IMR-90 (cell line): Measurements from ENCODE around the gene CCL27. TPM values are rescaled to one million over a fixed set of nuclear protein-coding genes. Genes with fewer than 3 reads are reported as not detected.

ENCODE experiments used
- ATAC-seq: fragments of 200-7000 bp; cut with Tn5 transposase; 2 replicates; pipeline ENCODE4 v1.9.1; 2020; ENCODE audit warnings: low read depth, mild to moderate bottlenecking, moderate library complexity
- BruUV-seq: library from RNA; stranded (reverse); fragments of 400-500 nt; replicated peaks from 2 replicates; lab custom pipeline; 2021; lab: Mats Ljungman, UMichigan
- CTCF ChIA-PET: fragments of 300-600 bp; formaldehyde crosslinking; extraction: SDS; loops from one replicate; lab custom pipeline; 2021; ENCODE audit warnings: antibody characterized with exemption; lab: Yijun Ruan, JAX
- POLR2A ChIA-PET: fragments of 300-600 bp; sonication (Branson Sonifier 250); formaldehyde crosslinking; loops from one replicate; lab custom pipeline; 2022; ENCODE audit warnings: antibody characterized with exemption; ENCODE audit not compliant: unreplicated experiment; lab: Charles Lee
- DNase-seq: peaks from one replicate; pipeline ENCODE4 v3.0.0; 2013
- H2AFZ ChIP-seq: replicated peaks from 2 replicates; pipeline ENCODE3; 2013; ENCODE audit warnings: low read length, mild to moderate bottlenecking; ENCODE audit not compliant: poor library complexity
- H2AK5ac ChIP-seq: 2 replicates; pipeline ENCODE4 v1.6.1; 2013; ENCODE audit warnings: low read depth, low read length, inconsistent platforms
- H2AK9ac ChIP-seq: replicated peaks from 2 replicates; pipeline ENCODE3; 2013; ENCODE audit warnings: mild to moderate bottlenecking, low read depth, low read length, moderate library complexity; ENCODE audit not compliant: poor library complexity
- H2BK120ac ChIP-seq: 2 replicates; pipeline ENCODE4 v1.6.1; 2013; ENCODE audit warnings: low read depth, low read length, inconsistent platforms
- H2BK15ac ChIP-seq: 3 replicates; pipeline ENCODE4 v1.6.1; 2013; ENCODE audit warnings: low read depth, low read length, inconsistent platforms
- H2BK20ac ChIP-seq: 2 replicates; pipeline ENCODE4 v1.6.1; 2013; ENCODE audit warnings: low read depth, mild to moderate bottlenecking, inconsistent platforms, low read length, moderate library complexity
- H2BK5ac ChIP-seq: 2 replicates; pipeline ENCODE4 v1.6.1; 2013; ENCODE audit warnings: mild to moderate bottlenecking, low read depth, low read length, inconsistent platforms; ENCODE audit not compliant: poor library complexity, severe bottlenecking
- H3K14ac ChIP-seq: replicated peaks from 2 replicates; pipeline ENCODE4 v1.6.1; 2013; ENCODE audit warnings: low read depth, low read length, inconsistent platforms
- H3K18ac ChIP-seq: 2 replicates; pipeline ENCODE4 v1.6.1; 2013; ENCODE audit warnings: low read depth, low read length, control low read depth
- H3K23ac ChIP-seq: 2 replicates; pipeline ENCODE4 v1.6.1; 2013; ENCODE audit warnings: low read depth, low read length, inconsistent platforms
- H3K27ac ChIP-seq: 2 replicates; pipeline ENCODE4 v1.5.1; 2013; ENCODE audit warnings: mild to moderate bottlenecking, control low read depth, low read length; ENCODE audit not compliant: insufficient read depth
- H3K27me3 ChIP-seq: 2 replicates; pipeline ENCODE4 v1.6.1; 2013; ENCODE audit warnings: low read length; ENCODE audit not compliant: control insufficient read depth, insufficient read depth
- H3K36me3 ChIP-seq: 2 replicates; pipeline ENCODE4 v1.6.1; 2013; ENCODE audit warnings: low read length, mixed read lengths; ENCODE audit not compliant: control insufficient read depth, insufficient read depth
- H3K4ac ChIP-seq: 2 replicates; pipeline ENCODE4 v1.6.1; 2013; ENCODE audit warnings: low read depth, low read length, inconsistent platforms
- H3K4me1 ChIP-seq: 2 replicates; pipeline ENCODE4 v1.6.1; 2013; ENCODE audit warnings: low read length, mixed read lengths; ENCODE audit not compliant: control insufficient read depth, insufficient read depth
- H3K4me2 ChIP-seq: 2 replicates; pipeline ENCODE4 v1.6.1; 2013; ENCODE audit warnings: low read depth, mild to moderate bottlenecking, control low read depth, low read length, moderate library complexity
- H3K4me3 ChIP-seq: 2 replicates; pipeline ENCODE4 v1.5.1; 2013; ENCODE audit warnings: low read depth, mild to moderate bottlenecking, control low read depth, low read length, moderate library complexity; ENCODE audit not compliant: insufficient read depth
- H3K56ac ChIP-seq: 2 replicates; pipeline ENCODE4 v1.6.1; 2013; ENCODE audit warnings: low read length, inconsistent platforms; ENCODE audit not compliant: insufficient read depth; ENCODE audit errors: extremely low read depth
- H3K79me1 ChIP-seq, 2 experiments: 2 replicates each; pipeline ENCODE4 v1.6.1; 2013; ENCODE audit warnings: low read length in 2 of 2, inconsistent platforms in 1 of 2, low read depth in 1 of 2
- H3K9ac ChIP-seq: 2 replicates; pipeline ENCODE4 v1.6.1; 2013; ENCODE audit warnings: low read depth, low read length, control low read depth
- H3K9me1 ChIP-seq: 2 replicates; pipeline ENCODE4 v1.6.1; 2013; ENCODE audit warnings: low read length, inconsistent platforms; ENCODE audit not compliant: insufficient read depth
- H3K9me3 ChIP-seq: 2 replicates; pipeline ENCODE4 v1.6.1; 2013; ENCODE audit warnings: low read length; ENCODE audit not compliant: control insufficient read depth, insufficient read depth
- H4K20me1 ChIP-seq: 2 replicates; pipeline ENCODE4 v1.6.1; 2013; ENCODE audit warnings: low read length, inconsistent platforms; ENCODE audit not compliant: insufficient read depth
- H4K5ac ChIP-seq: 2 replicates; pipeline ENCODE4 v1.6.1; 2013; ENCODE audit warnings: mild to moderate bottlenecking, low read depth, low read length, control low read depth
- H4K8ac ChIP-seq, 2 experiments: 2 replicates each; pipeline ENCODE4 v1.6.1; 2013; ENCODE audit warnings: low read depth in 2 of 2, low read length in 2 of 2, control low read depth in 1 of 2, inconsistent platforms in 1 of 2
- H4K91ac ChIP-seq: 2 replicates; pipeline ENCODE4 v1.6.1; 2013; ENCODE audit warnings: low read depth, low read length, inconsistent platforms; ENCODE audit not compliant: insufficient read depth
- CEBPB ChIP-seq: IDR thresholded peaks from 2 replicates; pipeline ENCODE4 v1.6.1; 2012; ENCODE audit warnings: low read depth, low read length, improper control_type of control experiment
- CHD1 ChIP-seq: IDR thresholded peaks from 2 replicates; pipeline ENCODE4 v1.6.1; 2012; ENCODE audit warnings: low read depth, low read length, improper control_type of control experiment
- FOS ChIP-seq: fragments of 150-350 bp; IDR thresholded peaks from 2 replicates; pipeline ENCODE4 v1.6.1; 2016; ENCODE audit warnings: low read depth, low read length
- MAZ ChIP-seq: IDR thresholded peaks from 2 replicates; pipeline ENCODE4 v1.6.1; 2012; ENCODE audit warnings: low read depth, mild to moderate bottlenecking, low read length, improper control_type of control experiment, moderate library complexity, borderline replicate concordance
- MXI1 ChIP-seq: IDR thresholded peaks from 2 replicates; pipeline ENCODE4 v1.6.1; 2012; ENCODE audit warnings: low read depth, mild to moderate bottlenecking, low read length, moderate library complexity, borderline replicate concordance
- NFE2L2 ChIP-seq: fragments of 150-350 bp; IDR thresholded peaks from 2 replicates; pipeline ENCODE4 v1.6.1; 2016; ENCODE audit warnings: low read depth, mild to moderate bottlenecking, low read length
- POLR2A ChIP-seq: IDR thresholded peaks from 2 replicates; pipeline ENCODE4 v1.6.1; 2012; ENCODE audit warnings: mild to moderate bottlenecking, low read depth, low read length
- RCOR1 ChIP-seq: IDR thresholded peaks from 2 replicates; pipeline ENCODE4 v1.6.1; 2012; ENCODE audit warnings: mild to moderate bottlenecking, low read length, improper control_type of control experiment; ENCODE audit not compliant: insufficient replicate concordance
- WGBS, 2 experiments: methylation state at CpG; one replicate each; pipeline versions ENCODE4 v1.1.5 to v1.1.7; 2013; ENCODE audit warnings: missing lambda C conversion rate in 2 of 2; ENCODE audit not compliant: insufficient read length in 1 of 2; ENCODE audit errors: extremely low coverage in 2 of 2; 5-methylcytosine and 5-hydroxymethylcytosine counted together
- dilution Hi-C: fragments of 300-500 bp; cut with HindIII; formaldehyde crosslinking; loops from one replicate; pipeline ENCODE4 v1.14.3; 2018; ENCODE audit warnings: low sequenced_read_pairs; ENCODE audit not compliant: unreplicated experiment
- in situ Hi-C: fragments of 300-500 bp; cut with MboI; formaldehyde crosslinking; loops from 3 replicates; pipeline ENCODE4 v1.14.3; 2019; ENCODE audit warnings: low sequenced_read_pairs, inconsistent platforms, mixed read lengths
- intact Hi-C: fragments of 100-400 bp; cut with micrococcal nuclease; formaldehyde crosslinking; loops from 2 replicates; pipeline ENCODE4 v1.10.0; 2022
- polyA plus RNA-seq, 3 experiments: library from polyadenylated mRNA; depleted of rRNA; stranded (reverse); fragments of >200 nt; gene quantifications; 2 replicates each; pipeline ENCODE4 v1.2.3, GENCODE V29; 2012; ENCODE audit warnings: low replicate concordance in 1 of 3
- total RNA-seq: library from RNA; depleted of rRNA; stranded (reverse); fragments of >200 nt; gene quantifications from 2 replicates; pipeline ENCODE4 v1.2.3, GENCODE V29; 2012
- TF ChIP-seq, protein P1 (sequence below): conservative IDR thresholded peaks from 2 replicates; pipeline ENCODE4 v1.5.1; 2012; ENCODE audit warnings: mild to moderate bottlenecking, low read depth, low read length, improper control_type of control experiment
- TF ChIP-seq, protein P2 (sequence below): fragments of 150-350 bp; IDR thresholded peaks from 2 replicates; pipeline ENCODE4 v1.6.1; 2016; ENCODE audit warnings: low read depth, mild to moderate bottlenecking, low read length, moderate library complexity, borderline replicate concordance
- TF ChIP-seq, protein P3 (sequence below): fragments of 150-350 bp; IDR thresholded peaks from 2 replicates; pipeline ENCODE4 v1.6.1; 2017; ENCODE audit warnings: mild to moderate bottlenecking, antibody characterized with exemption, low read length, low read depth

Gene CCL27
- total and polyA plus RNA-seq, 2 of the 4 experiments (the other 2 are of a cell fraction): 0.18 to 0.26 TPM

DNA sequence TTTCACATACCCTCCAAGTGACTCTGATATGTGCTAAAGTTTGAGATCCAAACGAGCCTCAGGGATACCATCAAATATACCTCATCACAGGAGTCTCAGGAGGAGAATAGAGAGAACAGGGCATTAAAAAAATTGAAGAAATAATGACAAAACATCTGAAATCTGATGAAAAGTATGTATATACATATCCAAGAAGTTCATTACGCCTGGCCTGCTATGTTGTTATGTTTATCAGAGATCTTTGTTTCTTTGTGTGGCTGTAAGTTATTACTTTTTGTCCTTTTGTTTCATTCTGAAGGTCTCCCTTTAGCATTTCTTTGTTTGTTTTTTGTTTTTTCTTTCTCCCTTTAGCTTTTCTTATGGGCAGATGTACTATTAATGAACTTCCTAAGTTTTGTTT, 31.1 kb upstream of the CCL27 start:
- no peak overlapping the region for H3K4ac ChIP-seq
- DNase-seq (no peak), ATAC-seq (no peak)
- 0 out of 2 replicates have a peak, but pooled peaks cover 4% of the 10 kb centered on the region for H3K9me1 ChIP-seq
- H4K8ac ChIP-seq: no peak overlapping the region
- no peak overlapping the region for H3K18ac ChIP-seq
- no peaks in the 10 kb centered on the region; the same call in 1 of the 2 replicates for H3K27me3 ChIP-seq
- H3K27ac ChIP-seq: no peak overlapping the region
- no peaks in the 10 kb centered on the region for H3K9me3 ChIP-seq
- dilution Hi-C loops: no loop called here
- WGBS, 2 experiments: no CpG with 5 or more reads among the region's 2 CpGs
- H3K9ac ChIP-seq: no peak overlapping the region
- H3K4me1 ChIP-seq: no peaks in the 10 kb centered on the region
- no peak overlapping the region for H2AK5ac ChIP-seq
- no peak overlapping the region for H3K14ac ChIP-seq
- H3K79me1 ChIP-seq: no peaks in the 10 kb centered on the region
- H4K20me1 ChIP-seq: no peaks in the 10 kb centered on the region
- H2BK15ac ChIP-seq: no peak overlapping the region
- BruUV-seq: no TSS peak
- H2BK5ac ChIP-seq: no peak overlapping the region
- H4K5ac ChIP-seq: no peak overlapping the region
- ChIA-PET CTCF (interaction anchor here (1.1 kb wide), 1 partner anchor 9 kb away, joined by 5 read pairs; no protein-coding TSS in a partner anchor), POLR2A (interaction anchor here (0.6 kb wide), 1 partner anchor 16 kb away, joined by 14 read pairs; no protein-coding TSS in a partner anchor)
- no peak overlapping the region for H3K4me3 ChIP-seq
- no peak overlapping the region for H2BK120ac ChIP-seq
- TF ChIP-seq, protein P1, sequence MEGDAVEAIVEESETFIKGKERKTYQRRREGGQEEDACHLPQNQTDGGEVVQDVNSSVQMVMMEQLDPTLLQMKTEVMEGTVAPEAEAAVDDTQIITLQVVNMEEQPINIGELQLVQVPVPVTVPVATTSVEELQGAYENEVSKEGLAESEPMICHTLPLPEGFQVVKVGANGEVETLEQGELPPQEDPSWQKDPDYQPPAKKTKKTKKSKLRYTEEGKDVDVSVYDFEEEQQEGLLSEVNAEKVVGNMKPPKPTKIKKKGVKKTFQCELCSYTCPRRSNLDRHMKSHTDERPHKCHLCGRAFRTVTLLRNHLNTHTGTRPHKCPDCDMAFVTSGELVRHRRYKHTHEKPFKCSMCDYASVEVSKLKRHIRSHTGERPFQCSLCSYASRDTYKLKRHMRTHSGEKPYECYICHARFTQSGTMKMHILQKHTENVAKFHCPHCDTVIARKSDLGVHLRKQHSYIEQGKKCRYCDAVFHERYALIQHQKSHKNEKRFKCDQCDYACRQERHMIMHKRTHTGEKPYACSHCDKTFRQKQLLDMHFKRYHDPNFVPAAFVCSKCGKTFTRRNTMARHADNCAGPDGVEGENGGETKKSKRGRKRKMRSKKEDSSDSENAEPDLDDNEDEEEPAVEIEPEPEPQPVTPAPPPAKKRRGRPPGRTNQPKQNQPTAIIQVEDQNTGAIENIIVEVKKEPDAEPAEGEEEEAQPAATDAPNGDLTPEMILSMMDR: no peak
- TF ChIP-seq RCOR1: no peak
- TF ChIP-seq, protein P2, sequence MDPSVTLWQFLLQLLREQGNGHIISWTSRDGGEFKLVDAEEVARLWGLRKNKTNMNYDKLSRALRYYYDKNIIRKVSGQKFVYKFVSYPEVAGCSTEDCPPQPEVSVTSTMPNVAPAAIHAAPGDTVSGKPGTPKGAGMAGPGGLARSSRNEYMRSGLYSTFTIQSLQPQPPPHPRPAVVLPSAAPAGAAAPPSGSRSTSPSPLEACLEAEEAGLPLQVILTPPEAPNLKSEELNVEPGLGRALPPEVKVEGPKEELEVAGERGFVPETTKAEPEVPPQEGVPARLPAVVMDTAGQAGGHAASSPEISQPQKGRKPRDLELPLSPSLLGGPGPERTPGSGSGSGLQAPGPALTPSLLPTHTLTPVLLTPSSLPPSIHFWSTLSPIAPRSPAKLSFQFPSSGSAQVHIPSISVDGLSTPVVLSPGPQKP: no peak
- TF ChIP-seq, protein P3, sequence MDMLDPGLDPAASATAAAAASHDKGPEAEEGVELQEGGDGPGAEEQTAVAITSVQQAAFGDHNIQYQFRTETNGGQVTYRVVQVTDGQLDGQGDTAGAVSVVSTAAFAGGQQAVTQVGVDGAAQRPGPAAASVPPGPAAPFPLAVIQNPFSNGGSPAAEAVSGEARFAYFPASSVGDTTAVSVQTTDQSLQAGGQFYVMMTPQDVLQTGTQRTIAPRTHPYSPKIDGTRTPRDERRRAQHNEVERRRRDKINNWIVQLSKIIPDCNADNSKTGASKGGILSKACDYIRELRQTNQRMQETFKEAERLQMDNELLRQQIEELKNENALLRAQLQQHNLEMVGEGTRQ: no peak
- no peak for TF ChIP-seq CEBPB
- TF ChIP-seq MAZ: no peak
- no peak for TF ChIP-seq FOS
- no peak for TF ChIP-seq NFE2L2
- TF ChIP-seq CHD1: no peak
- no peak for TF ChIP-seq POLR2A
- TF ChIP-seq MXI1: no peak
- intact Hi-C loops: no loop called here
- H2AK9ac ChIP-seq: no peak overlapping the region
- H4K91ac ChIP-seq: no peak overlapping the region
- no peak overlapping the region for H2AFZ ChIP-seq
- no peak overlapping the region for H2BK20ac ChIP-seq
- no peak overlapping the region for H3K23ac ChIP-seq
- no peaks in the 10 kb centered on the region for H3K36me3 ChIP-seq
- no peak overlapping the region for H3K56ac ChIP-seq
- no peak overlapping the region for H3K4me2 ChIP-seq
- in situ Hi-C loops: no loop called here
